GM18870 (cell line): ENCODE data around the gene ARID4B.
"Not testable (repeated sequence)": the region's sequence is repeated elsewhere in the genome, so short reads cannot be mapped to it uniquely, and the experiment has no call there.

Source experiments
- ATAC-seq: cut with Tn5 transposase; IDR thresholded peaks from one replicate; pipeline ENCODE4 v1.9.1; 2021; ENCODE audit warnings: moderate library complexity; ENCODE audit not compliant: unreplicated experiment

Gene ARID4B

DNA sequence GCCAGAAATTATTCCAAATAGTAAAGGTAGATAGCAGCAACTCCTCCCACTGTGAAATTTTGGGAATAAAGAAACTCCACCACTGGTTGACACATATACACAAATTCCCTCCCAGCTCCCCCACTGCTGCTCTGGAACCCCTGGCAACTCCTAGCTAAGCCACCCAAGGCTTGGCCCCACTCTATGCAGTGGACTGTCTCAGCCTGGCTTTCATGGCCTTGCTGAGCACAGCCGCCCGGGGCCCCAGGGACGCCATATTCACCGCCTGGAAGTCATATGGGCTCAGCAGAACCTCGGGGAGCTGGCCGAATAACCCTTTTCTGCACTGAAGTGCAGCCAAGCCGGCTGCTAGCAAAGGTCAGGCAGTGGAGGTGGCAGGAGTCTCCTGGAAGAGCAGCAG, 151.5 kb downstream of the ARID4B start:
- ATAC-seq, result no peak

DNA sequence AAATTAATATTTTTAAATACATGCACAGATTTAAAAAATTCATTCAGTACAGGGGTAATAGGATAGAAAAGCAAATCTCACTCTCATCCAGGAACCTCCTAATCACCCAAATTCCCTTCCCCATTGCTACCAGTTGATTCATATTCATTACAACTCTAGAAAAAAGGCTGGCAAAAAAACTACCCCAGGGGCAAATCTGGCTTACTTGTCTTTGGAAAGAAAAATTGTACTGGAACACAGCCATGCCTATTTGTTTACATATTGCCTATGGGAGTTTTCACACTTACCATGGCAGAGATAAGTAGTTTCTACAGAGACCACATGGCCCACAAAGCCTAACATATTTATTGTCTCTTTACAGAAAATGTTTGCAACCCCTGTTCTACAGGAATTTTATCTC, 158.0 kb downstream of the ARID4B start:
- ATAC-seq, result no peak

- no peak for ATAC-seq
These were observed 159.6 kb downstream of the ARID4B start for GRCh38 chr1:235168375-235168774.

DNA sequence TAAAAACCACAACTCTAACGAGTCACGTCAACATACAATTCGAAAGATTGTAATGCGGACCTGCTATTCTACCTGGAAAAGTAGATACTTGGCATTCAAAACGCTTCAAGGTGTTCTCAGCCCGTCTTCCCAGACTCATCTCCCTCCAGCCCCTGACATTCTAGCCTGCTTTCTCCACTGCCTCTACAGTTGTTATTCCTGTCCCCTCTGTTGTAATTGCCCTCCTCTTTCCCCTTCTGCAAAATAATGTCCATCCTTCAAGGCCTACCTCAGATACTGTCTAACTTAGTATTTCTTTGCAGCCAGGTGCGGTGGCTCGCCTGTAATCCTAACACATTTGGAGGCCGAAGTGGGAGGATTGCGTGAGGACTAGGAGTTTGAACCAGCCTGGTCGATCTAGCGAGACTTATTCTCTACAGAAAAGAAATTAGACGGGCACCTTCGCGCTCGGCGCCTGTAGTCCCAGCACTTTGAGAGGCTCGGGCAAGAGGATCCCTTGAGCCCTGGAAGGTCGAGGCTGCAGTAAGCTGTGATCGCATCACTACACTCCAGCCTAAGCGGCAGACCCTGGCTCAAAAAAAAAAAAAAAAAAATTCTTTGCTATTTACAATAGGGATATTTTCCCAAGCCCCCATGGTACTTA, 166.2 kb downstream of the ARID4B start:
- ATAC-seq, result no peak

- peak; percentile 85 for ATAC-seq
These were observed 166.9 kb downstream of the ARID4B start, which contains the start of gene RBM34 for GRCh38 chr1:235160957-235161684. Gene RBM34 (minus strand): TSS chr1:235161250. CDS start chr1:235161226, 24 bp downstream.

DNA sequence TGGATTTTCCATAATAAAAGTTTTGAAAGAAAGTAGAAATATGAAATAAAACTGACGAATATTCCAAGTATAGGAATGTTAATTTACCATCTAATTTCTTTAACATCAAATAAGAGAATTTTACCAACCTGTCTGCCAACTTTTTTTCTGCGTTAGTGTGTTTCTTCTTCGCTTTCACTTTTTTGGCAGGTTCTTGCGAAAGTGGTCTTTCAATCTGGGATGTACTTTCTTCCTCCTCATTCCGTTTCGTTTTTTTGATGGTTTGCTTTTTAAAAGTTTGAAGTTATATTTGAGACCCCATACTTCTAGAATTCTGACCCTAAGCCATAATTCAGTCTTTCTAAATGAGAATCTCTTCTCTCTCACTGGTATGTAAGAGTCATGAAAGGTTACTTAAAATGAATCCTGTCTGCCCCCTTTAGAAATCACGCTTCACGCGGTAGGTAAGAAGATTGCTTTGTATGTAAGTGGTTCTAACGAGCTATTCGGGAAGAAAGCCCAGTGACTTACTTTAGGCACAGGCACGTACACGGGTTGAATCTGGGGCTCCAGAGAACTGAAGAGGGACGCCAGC, 167.5 kb downstream of the ARID4B start:
- peak; percentile 5 for ATAC-seq

GRCh38 chr1:235159930-235160329, 168.0 kb downstream of the ARID4B start:
- not testable (repeated sequence) for ATAC-seq

DNA sequence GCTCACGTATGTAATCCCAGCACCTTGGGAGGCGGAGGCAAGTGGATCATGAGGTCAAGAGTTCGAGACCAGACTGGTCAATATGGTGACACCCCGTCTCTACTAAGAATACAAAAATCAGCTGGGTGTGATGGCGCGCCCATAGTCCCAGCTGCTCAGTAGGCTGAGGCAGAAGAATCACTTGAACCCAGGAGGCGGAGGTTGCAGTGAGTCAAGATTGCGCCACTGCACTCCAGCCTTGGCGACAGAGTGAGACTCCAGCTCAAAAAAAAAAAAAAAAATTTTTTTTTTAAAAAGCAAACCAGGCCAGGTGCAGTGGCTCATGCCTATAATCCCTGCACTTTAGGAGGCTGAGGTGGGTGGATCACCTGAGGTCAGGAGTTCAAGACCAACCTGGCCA, 168.7 kb downstream of the ARID4B start:
- ATAC-seq, result not testable (repeated sequence)

GRCh38 chr1:235158680-235159079, 169.3 kb downstream of the ARID4B start:
- no peak for ATAC-seq

- no peak for ATAC-seq
These were observed 170.8 kb downstream of the ARID4B start for GRCh38 chr1:235157150-235157549.

- ATAC-seq, result no peak
These were observed 171.2 kb downstream of the ARID4B start for GRCh38 chr1:235156740-235157139.

DNA sequence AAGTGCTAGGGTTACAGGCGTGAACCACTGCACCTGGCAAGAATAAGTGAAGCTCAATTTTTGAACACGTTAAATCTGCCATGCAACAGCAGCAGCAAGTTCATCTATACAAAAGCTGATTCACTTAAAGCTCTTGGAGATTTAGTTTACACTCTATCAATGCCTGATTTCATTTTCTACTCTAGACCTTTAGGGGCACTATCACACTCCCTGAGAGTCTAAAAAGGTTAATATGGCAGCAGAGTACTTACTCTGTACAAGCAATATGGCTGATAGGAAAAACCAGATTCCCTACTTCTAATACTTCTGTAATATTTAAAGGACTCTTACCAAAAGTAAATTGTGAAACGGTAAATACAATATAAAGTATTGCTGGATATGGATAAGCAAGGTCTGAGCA, 171.7 kb downstream of the ARID4B start:
- ATAC-seq, result no peak

DNA sequence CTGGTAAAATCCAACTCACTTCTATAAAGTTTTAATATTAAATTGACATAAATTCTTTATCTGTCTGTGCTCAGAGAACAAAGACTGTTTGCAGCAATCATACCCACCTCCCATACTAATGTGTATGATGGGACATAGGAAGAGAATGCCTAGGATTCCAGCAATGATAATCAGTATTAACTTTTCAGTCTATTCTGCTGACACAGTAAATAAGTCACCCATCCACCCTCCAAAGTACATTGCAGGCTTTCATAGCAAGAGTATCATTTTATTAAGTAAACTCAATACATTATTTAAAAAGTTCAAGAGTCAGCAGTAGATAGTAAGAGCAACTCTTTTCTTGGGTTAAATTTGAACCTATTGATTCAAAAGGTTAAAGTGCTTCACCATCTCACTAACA, 175.7 kb downstream of the ARID4B start:
- no peak for ATAC-seq

GRCh38 chr1:235151033-235151432, 176.9 kb downstream of the ARID4B start:
- ATAC-seq, result no peak

- ATAC-seq, result no peak
These were observed 178.2 kb downstream of the ARID4B start for GRCh38 chr1:235149824-235150223.

- peak; percentile 58 for ATAC-seq
These were observed 180.7 kb downstream of the ARID4B start for GRCh38 chr1:235147269-235147668.

GRCh38 chr1:235145639-235146038, 182.3 kb downstream of the ARID4B start:
- ATAC-seq, result no peak

DNA sequence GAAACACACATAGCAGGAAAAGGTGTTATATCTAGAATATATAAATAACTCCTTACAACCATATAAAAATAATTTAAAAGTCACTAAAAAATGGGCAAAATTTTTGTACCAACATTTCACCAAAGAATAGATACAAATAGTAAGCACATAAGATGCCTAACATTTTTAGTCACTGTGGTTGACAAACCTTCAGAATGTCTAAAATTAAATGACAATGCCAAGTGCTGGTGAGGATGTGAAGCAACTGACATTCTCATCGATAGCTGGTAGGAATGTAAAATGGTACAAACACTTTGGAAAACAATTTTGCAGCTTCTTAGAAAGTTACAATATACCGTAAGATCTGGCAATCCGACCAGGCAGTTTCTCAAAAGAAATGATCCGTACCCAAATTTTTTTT, 185.0 kb downstream of the ARID4B start:
- no peak for ATAC-seq

- no peak for ATAC-seq
These were observed 188.7 kb downstream of the ARID4B start for GRCh38 chr1:235139315-235139714.

DNA sequence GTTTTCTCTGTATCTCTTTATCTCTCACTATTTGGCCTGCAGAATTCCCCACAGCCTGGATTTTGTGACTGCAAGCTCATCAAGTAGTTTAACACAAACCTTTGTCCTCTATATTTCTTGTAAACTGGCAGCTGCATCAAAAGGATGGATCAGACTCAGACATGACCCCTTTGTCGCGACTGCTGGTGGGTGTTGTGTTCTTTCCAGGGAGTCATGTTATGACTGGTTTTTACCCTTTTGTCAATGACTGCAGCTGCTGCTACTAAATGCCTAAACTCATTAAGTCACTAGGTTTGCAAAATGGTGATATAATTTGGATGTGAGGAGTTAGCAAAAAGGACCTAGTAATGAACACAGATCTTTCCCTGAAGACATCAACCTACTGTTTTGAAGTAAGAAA, 189.2 kb downstream of the ARID4B start:
- no peak for ATAC-seq

DNA sequence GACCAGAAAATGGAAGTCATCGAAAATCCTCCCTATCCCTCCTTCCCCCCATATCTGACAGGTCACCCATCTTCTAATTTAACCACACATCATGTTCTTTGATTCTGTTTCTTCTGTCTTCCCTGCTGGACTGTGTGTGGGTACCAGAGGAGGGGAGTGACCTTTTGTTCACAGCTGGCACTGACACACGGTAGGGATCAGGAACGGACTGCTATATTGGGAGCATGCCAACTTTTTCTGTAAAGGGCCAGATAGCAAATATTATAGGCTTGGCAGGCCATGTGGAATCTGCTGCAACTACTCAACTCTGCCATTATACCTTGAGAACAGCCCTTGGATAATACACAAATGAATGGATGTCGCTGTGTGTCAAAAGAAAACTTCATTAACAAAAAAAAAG, 191.9 kb downstream of the ARID4B start:
- no peak for ATAC-seq

DNA sequence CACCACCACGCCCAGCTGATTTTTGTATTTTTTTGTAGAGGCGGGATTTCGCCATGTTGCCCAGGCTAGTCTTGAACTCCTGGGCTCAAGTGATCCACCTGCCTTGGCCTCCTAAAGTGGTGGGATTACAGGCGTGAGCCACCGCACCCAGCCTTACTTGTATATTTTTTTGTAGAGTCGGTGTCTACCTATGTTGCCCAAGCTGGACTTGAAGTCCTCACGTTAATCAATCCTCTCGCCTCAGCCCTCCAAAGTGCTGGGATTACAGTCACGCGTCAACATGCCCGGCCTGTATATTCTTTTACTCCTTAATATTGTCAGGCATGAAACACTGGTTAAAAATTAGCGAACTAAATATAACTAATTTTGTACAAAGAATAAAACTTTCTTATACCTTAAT, 193.8 kb downstream of the ARID4B start:
- no peak for ATAC-seq
